ENCODE measurements around the gene GFRA1. TPM values are rescaled to one million over a fixed set of nuclear protein-coding genes. Genes with fewer than 3 reads are reported as not detected.
"Not testable (repeated sequence)": the region's sequence is repeated elsewhere in the genome, so short reads cannot be mapped to it uniquely, and the experiment has no call there.

Gene GFRA1
- total RNA-seq, 1 experiment from 2014 or later: 10.5 TPM

- in situ Hi-C loops (cut with HindIII; ENCODE audit: low pct_unique_long_range_greater_than_20kb, low sequenced_read_pairs): no loop called here
- DNase-seq (ENCODE audit: low read depth): no peak
Observed at GRCh38 chr10:116044801-116045248, 228.2 kb downstream of the GFRA1 start.

- in situ Hi-C loops (cut with HindIII; ENCODE audit: low pct_unique_long_range_greater_than_20kb, low sequenced_read_pairs): no loop called here
- DNase-seq (ENCODE audit: low read depth): no peak
Observed at GRCh38 chr10:116043861-116044260, 229.1 kb downstream of the GFRA1 start.

GRCh38 chr10:116043304-116043703 is 229.7 kb downstream of the GFRA1 start:
- no peak for DNase-seq (ENCODE audit: low read depth)
- in situ Hi-C loops (cut with HindIII; ENCODE audit: low pct_unique_long_range_greater_than_20kb, low sequenced_read_pairs): no loop called here

- no peak for DNase-seq (ENCODE audit: low read depth)
- in situ Hi-C loops (cut with HindIII; ENCODE audit: low pct_unique_long_range_greater_than_20kb, low sequenced_read_pairs): no loop called here
Observed at GRCh38 chr10:116041948-116042347, 231.1 kb downstream of the GFRA1 start.

GRCh38 chr10:116039612-116040011 is 233.4 kb downstream of the GFRA1 start:
- no peak for DNase-seq (ENCODE audit: low read depth)
- in situ Hi-C loops (cut with HindIII; ENCODE audit: low pct_unique_long_range_greater_than_20kb, low sequenced_read_pairs): no loop called here

GRCh38 chr10:116038259-116038658 is 234.7 kb downstream of the GFRA1 start:
- in situ Hi-C loops (cut with HindIII; ENCODE audit: low pct_unique_long_range_greater_than_20kb, low sequenced_read_pairs): no loop called here
- DNase-seq (ENCODE audit: low read depth): no peak

- DNase-seq (ENCODE audit: low read depth); in situ Hi-C loops (cut with HindIII; ENCODE audit: low pct_unique_long_range_greater_than_20kb, low sequenced_read_pairs): not testable (repeated sequence)
Observed at GRCh38 chr10:116035406-116035805, 237.6 kb downstream of the GFRA1 start.

GRCh38 chr10:116030576-116030975 is 242.4 kb downstream of the GFRA1 start:
- DNase-seq (ENCODE audit: low read depth): no peak
- in situ Hi-C loops (cut with HindIII; ENCODE audit: low pct_unique_long_range_greater_than_20kb, low sequenced_read_pairs): no loop called here

GRCh38 chr10:116029826-116030225 is 243.2 kb downstream of the GFRA1 start:
- no peak for DNase-seq (ENCODE audit: low read depth)
- in situ Hi-C loops (cut with HindIII; ENCODE audit: low pct_unique_long_range_greater_than_20kb, low sequenced_read_pairs): no loop called here

GRCh38 chr10:116027355-116027754 is 245.7 kb downstream of the GFRA1 start:
- DNase-seq (ENCODE audit: low read depth): no peak
- in situ Hi-C loops (cut with HindIII; ENCODE audit: low pct_unique_long_range_greater_than_20kb, low sequenced_read_pairs): no loop called here

GRCh38 chr10:116026725-116027124 is 246.3 kb downstream of the GFRA1 start:
- no peak for DNase-seq (ENCODE audit: low read depth)
- in situ Hi-C loops (cut with HindIII; ENCODE audit: low pct_unique_long_range_greater_than_20kb, low sequenced_read_pairs): no loop called here

- DNase-seq (ENCODE audit: low read depth): no peak
- in situ Hi-C loops (cut with HindIII; ENCODE audit: low pct_unique_long_range_greater_than_20kb, low sequenced_read_pairs): no loop called here
Observed at GRCh38 chr10:116026315-116026714, 246.7 kb downstream of the GFRA1 start.

GRCh38 chr10:116024271-116024878 is 248.6 kb downstream of the GFRA1 start:
- in situ Hi-C loops (cut with HindIII; ENCODE audit: low pct_unique_long_range_greater_than_20kb, low sequenced_read_pairs): no loop called here
- DNase-seq (ENCODE audit: low read depth): no peak

GRCh38 chr10:116017405-116017804 is 255.6 kb downstream of the GFRA1 start:
- no peak for DNase-seq (ENCODE audit: low read depth)
- in situ Hi-C loops (cut with HindIII; ENCODE audit: low pct_unique_long_range_greater_than_20kb, low sequenced_read_pairs): no loop called here

- in situ Hi-C loops (cut with HindIII; ENCODE audit: low pct_unique_long_range_greater_than_20kb, low sequenced_read_pairs): no loop called here
- DNase-seq (ENCODE audit: low read depth): no peak
Observed at GRCh38 chr10:116015583-116016333, 257.2 kb downstream of the GFRA1 start.

GRCh38 chr10:116014871-116015582 is 258.0 kb downstream of the GFRA1 start:
- no peak for DNase-seq (ENCODE audit: low read depth)
- in situ Hi-C loops (cut with HindIII; ENCODE audit: low pct_unique_long_range_greater_than_20kb, low sequenced_read_pairs): no loop called here

GRCh38 chr10:116014326-116014725 is 258.7 kb downstream of the GFRA1 start:
- in situ Hi-C loops (cut with HindIII; ENCODE audit: low pct_unique_long_range_greater_than_20kb, low sequenced_read_pairs): no loop called here
- no peak for DNase-seq (ENCODE audit: low read depth)

- in situ Hi-C loops (cut with HindIII; ENCODE audit: low pct_unique_long_range_greater_than_20kb, low sequenced_read_pairs): no loop called here
- no peak for DNase-seq (ENCODE audit: low read depth)
Observed at GRCh38 chr10:116011929-116012328, 261.1 kb downstream of the GFRA1 start.

GRCh38 chr10:116007256-116007891 is 265.6 kb downstream of the GFRA1 start:
- in situ Hi-C loops (cut with HindIII; ENCODE audit: low pct_unique_long_range_greater_than_20kb, low sequenced_read_pairs): no loop called here
- no peak for DNase-seq (ENCODE audit: low read depth)

Data from Caki2 (cell line).